ENCODE measurements around the gene FOXO6. TPM values are rescaled to one million over a fixed set of nuclear protein-coding genes. Genes with fewer than 3 reads are reported as not detected.

FOXO6 gene
- total and polyA plus RNA-seq, 9 of the 15 experiments (the other 6 are each of a cell fraction or from before 2014, with no cell fraction given) = 0.04 to 0.31 (median 0.12) TPM; not detected in 5

DNA sequence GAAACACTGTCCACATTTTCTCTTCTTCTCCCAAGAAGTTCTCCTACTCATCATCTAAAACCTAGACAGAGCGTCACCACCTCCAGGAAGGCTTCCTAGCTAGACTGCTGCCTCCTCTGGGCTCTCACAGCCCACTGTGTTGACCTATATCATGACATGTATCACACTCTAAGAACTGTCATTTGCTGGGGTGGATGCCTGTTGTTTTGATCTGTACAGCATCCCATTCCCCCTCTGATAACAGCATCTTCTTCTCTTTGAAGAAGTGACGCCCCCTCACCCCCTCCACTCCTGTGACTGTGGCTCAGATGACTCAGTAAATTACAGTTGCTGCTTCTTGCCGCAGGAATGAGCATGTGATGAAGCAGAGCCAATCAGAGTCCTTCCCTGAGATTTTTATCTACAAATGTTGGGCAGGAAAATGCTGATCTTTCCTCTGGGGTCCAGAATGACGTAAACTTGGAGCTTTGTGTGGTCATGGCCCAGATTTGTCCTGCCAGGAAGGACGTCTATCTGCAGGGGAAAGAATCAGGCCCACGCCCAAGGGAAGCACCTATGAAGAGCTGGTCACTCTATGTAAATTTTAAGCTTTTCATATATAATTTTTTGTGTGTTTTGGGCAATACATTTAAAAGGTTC is 28.0 kb upstream of the FOXO6 start (continued):
- no peak for TF ChIP-seq CBX8 (IDR thresholded peaks at IDR 0.05; ENCODE audit: borderline replicate concordance, extremely low read depth, low read depth, low read length, poor library complexity, severe bottlenecking)
- TF ChIP-seq, protein P1, sequence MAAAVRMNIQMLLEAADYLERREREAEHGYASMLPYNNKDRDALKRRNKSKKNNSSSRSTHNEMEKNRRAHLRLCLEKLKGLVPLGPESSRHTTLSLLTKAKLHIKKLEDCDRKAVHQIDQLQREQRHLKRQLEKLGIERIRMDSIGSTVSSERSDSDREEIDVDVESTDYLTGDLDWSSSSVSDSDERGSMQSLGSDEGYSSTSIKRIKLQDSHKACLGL (CRISPR knock-in tag; IDR thresholded peaks at IDR 0.05; ENCODE audit: borderline replicate concordance, poor library complexity, severe bottlenecking) = no peak
- TF ChIP-seq PHB2 (IDR thresholded peaks at IDR 0.05; ENCODE audit: low read depth) = no peak
- TF ChIP-seq ZNF668 (CRISPR knock-in tag; IDR thresholded peaks at IDR 0.05) = no peak
- TF ChIP-seq, protein P2, sequence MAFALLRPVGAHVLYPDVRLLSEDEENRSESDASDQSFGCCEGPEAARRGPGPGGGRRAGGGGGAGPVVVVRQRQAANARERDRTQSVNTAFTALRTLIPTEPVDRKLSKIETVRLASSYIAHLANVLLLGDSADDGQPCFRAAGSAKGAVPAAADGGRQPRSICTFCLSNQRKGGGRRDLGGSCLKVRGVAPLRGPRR (CRISPR knock-in tag; IDR thresholded peaks at IDR 0.05) = no peak
- peak; percentile 60; the same call in 1 of the 2 replicates for TF ChIP-seq SMARCA4 (IDR thresholded peaks at IDR 0.05)
- TF ChIP-seq ZNF121 (CRISPR knock-in tag; conservative IDR thresholded peaks at IDR 0.05) = no peak
- TF ChIP-seq ESRRA (IDR thresholded peaks at IDR 0.05; ENCODE audit: borderline replicate concordance, low read depth) = peak; percentile 68; the same call in 1 of the 2 replicates
- no peak for TF ChIP-seq ZNF584 (CRISPR knock-in tag; IDR thresholded peaks at IDR 0.05; ENCODE audit: low read depth)
- no peak for TF ChIP-seq SMC3 (conservative IDR thresholded peaks at IDR 0.05; ENCODE audit: insufficient read depth, low read depth, low read length)
- TF ChIP-seq CCAR2 (IDR thresholded peaks at IDR 0.05; ENCODE audit: low read depth, low read length) = no peak
- TF ChIP-seq ZNF408 (CRISPR knock-in tag; IDR thresholded peaks at IDR 0.05; ENCODE audit: low read depth) = no peak
- TF ChIP-seq, protein P3, sequence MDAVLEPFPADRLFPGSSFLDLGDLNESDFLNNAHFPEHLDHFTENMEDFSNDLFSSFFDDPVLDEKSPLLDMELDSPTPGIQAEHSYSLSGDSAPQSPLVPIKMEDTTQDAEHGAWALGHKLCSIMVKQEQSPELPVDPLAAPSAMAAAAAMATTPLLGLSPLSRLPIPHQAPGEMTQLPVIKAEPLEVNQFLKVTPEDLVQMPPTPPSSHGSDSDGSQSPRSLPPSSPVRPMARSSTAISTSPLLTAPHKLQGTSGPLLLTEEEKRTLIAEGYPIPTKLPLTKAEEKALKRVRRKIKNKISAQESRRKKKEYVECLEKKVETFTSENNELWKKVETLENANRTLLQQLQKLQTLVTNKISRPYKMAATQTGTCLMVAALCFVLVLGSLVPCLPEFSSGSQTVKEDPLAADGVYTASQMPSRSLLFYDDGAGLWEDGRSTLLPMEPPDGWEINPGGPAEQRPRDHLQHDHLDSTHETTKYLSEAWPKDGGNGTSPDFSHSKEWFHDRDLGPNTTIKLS (IDR thresholded peaks at IDR 0.05; ENCODE audit: borderline replicate concordance, low read depth) = no peak
- no peak for TF ChIP-seq ZNF347 (CRISPR knock-in tag; IDR thresholded peaks at IDR 0.05; ENCODE audit: low read depth)
- TF ChIP-seq, protein P4, sequence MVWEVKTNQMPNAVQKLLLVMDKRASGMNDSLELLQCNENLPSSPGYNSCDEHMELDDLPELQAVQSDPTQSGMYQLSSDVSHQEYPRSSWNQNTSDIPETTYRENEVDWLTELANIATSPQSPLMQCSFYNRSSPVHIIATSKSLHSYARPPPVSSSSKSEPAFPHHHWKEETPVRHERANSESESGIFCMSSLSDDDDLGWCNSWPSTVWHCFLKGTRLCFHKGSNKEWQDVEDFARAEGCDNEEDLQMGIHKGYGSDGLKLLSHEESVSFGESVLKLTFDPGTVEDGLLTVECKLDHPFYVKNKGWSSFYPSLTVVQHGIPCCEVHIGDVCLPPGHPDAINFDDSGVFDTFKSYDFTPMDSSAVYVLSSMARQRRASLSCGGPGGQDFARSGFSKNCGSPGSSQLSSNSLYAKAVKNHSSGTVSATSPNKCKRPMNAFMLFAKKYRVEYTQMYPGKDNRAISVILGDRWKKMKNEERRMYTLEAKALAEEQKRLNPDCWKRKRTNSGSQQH (CRISPR knock-in tag; IDR thresholded peaks at IDR 0.05) = no peak
- TF ChIP-seq ETV6 (IDR thresholded peaks at IDR 0.05; ENCODE audit: borderline replicate concordance in 1 of 2, low read depth in 2 of 2, low read length in 1 of 2) = no peak
- TF ChIP-seq ETV6 (CRISPR knock-in tag; IDR thresholded peaks at IDR 0.05; ENCODE audit: borderline replicate concordance) = no peak
- no peak for TF ChIP-seq FOXA1 (IDR thresholded peaks at IDR 0.05; ENCODE audit: borderline replicate concordance)
- TF ChIP-seq CC2D1A (IDR thresholded peaks at IDR 0.05) = peak; percentile 19; the same call in 1 of the 2 replicates
- TF ChIP-seq, protein P5, sequence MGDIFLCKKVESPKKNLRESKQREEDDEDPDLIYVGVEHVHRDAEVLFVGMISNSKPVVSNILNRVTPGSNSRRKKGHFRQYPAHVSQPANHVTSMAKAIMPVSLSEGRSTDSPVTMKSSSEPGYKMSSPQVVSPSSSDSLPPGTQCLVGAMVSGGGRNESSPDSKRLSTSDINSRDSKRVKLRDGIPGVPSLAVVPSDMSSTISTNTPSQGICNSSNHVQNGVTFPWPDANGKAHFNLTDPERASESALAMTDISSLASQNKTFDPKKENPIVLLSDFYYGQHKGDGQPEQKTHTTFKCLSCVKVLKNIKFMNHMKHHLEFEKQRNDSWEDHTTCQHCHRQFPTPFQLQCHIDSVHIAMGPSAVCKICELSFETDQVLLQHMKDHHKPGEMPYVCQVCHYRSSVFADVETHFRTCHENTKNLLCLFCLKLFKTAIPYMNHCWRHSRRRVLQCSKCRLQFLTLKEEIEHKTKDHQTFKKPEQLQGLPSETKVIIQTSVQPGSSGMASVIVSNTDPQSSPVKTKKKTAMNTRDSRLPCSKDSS (IDR thresholded peaks at IDR 0.05; ENCODE audit: low read depth, partially characterized antibody) = no peak
- no peak for TF ChIP-seq RBM34 (IDR thresholded peaks at IDR 0.05; ENCODE audit: borderline replicate concordance, insufficient read depth, low read length)
- peak; percentile 40; the same call in 1 of the 2 replicates for TF ChIP-seq ARID1B (IDR thresholded peaks at IDR 0.05)
- no peak for TF ChIP-seq ZKSCAN8 (CRISPR knock-in tag; IDR thresholded peaks at IDR 0.05)

Data from K562 (cell line).